Spleen (tissue), 7 donors: ENCODE measurements around the gene ISY1.

Experiments
- POLR2A ChIP-seq, 3 donors: fragments of 450-650 bp; IDR thresholded peaks; one replicate each; pipeline ENCODE4 v1.5.1; 2017; ENCODE audit warnings: antibody characterized with exemption in 3 of 3, mild to moderate bottlenecking in 1 of 3
- POLR2AphosphoS5 ChIP-seq, 3 donors: sonication (generic); formaldehyde crosslinking; IDR thresholded peaks; one replicate each; pipeline ENCODE4 v1.5.1; 2017; ENCODE audit warnings: antibody characterized with exemption in 3 of 3
- TF ChIP-seq, protein P1 (sequence below), 11 experiments: fragments of 200-600 bp in 7 of 11; fragments of 450-650 bp in 4 of 11; sonication (generic) in 4 of 11; IDR thresholded peaks in 8 of 11; conservative IDR thresholded peaks in 3 of 11; 1 replicate in 7 of 11; 2 replicates in 4 of 11; pipeline versions ENCODE4 v1.4.0 to v1.8.0; 2016 to 2021; ENCODE audit warnings: antibody characterized with exemption in 11 of 11, inconsistent platforms in 4 of 11, mild to moderate bottlenecking in 1 of 11
- donor health status: DM: no; HTN: no; CAD: no; lungs with moderate emphysema.
- donor health status: DM: no; HTN: no; CAD: no.
- donor health status: DM: no; HTN: no; CAD: no.

- TF ChIP-seq, protein P1, sequence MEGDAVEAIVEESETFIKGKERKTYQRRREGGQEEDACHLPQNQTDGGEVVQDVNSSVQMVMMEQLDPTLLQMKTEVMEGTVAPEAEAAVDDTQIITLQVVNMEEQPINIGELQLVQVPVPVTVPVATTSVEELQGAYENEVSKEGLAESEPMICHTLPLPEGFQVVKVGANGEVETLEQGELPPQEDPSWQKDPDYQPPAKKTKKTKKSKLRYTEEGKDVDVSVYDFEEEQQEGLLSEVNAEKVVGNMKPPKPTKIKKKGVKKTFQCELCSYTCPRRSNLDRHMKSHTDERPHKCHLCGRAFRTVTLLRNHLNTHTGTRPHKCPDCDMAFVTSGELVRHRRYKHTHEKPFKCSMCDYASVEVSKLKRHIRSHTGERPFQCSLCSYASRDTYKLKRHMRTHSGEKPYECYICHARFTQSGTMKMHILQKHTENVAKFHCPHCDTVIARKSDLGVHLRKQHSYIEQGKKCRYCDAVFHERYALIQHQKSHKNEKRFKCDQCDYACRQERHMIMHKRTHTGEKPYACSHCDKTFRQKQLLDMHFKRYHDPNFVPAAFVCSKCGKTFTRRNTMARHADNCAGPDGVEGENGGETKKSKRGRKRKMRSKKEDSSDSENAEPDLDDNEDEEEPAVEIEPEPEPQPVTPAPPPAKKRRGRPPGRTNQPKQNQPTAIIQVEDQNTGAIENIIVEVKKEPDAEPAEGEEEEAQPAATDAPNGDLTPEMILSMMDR (IDR thresholded peaks at IDR 0.05 in 8 of 11, conservative IDR thresholded peaks at IDR 0.05 in 3 of 11): no peak
- no peak for TF ChIP-seq POLR2A (IDR thresholded peaks at IDR 0.05)
- no peak for TF ChIP-seq POLR2AphosphoS5 (IDR thresholded peaks at IDR 0.05)
Observed at GRCh38 chr3:129078510-129078909, 82.4 kb downstream of the ISY1 start.
